NCI-H460 (cell line): ENCODE data around the gene HYAL2. TPM values are rescaled to one million over a fixed set of nuclear protein-coding genes. Genes with fewer than 3 reads are reported as not detected.
A peak's percentile ranks its signal among the peaks of the same experiment; 100 is the strongest.

Source experiments
- DNase-seq: peaks from one replicate; pipeline ENCODE4 v3.0.0-alpha.2; 2016; ENCODE audit warnings: low read depth; ENCODE audit errors: extremely low read depth
- total RNA-seq: library from RNA; depleted of rRNA; stranded (reverse); fragments of >200 nt; shearing (Covaris generic); gene quantifications from 2 replicates; pipeline ENCODE4 v1.2.3, GENCODE V29; 2014

Gene HYAL2
- total RNA-seq, 1 experiment from 2014 or later, result 19.9 TPM

GRCh38 chr3:50331364-50331907 is 8.9 kb upstream of the HYAL2 start:
- DNase-seq, result no peak

DNA sequence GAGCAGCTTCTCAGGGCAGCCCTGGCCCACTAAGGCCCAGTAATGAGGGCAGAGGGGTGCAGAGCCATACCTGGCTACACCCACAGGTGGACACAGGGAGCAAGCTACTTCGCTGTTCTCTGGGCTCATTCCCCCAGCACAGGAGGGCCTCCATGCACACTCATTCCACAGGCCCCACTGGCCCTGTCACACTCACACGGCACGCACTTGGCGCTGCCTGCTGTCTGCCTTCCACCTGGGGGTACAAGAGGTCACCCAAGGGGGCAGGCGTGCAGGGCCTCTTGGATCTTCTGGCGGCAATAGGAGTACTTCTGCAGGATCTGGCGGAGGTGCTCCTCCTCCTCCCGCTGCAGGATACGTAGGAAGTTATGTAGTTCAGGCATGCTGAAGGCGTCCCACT is 7.8 kb upstream of the HYAL2 start:
- DNase-seq, result no peak

DNA sequence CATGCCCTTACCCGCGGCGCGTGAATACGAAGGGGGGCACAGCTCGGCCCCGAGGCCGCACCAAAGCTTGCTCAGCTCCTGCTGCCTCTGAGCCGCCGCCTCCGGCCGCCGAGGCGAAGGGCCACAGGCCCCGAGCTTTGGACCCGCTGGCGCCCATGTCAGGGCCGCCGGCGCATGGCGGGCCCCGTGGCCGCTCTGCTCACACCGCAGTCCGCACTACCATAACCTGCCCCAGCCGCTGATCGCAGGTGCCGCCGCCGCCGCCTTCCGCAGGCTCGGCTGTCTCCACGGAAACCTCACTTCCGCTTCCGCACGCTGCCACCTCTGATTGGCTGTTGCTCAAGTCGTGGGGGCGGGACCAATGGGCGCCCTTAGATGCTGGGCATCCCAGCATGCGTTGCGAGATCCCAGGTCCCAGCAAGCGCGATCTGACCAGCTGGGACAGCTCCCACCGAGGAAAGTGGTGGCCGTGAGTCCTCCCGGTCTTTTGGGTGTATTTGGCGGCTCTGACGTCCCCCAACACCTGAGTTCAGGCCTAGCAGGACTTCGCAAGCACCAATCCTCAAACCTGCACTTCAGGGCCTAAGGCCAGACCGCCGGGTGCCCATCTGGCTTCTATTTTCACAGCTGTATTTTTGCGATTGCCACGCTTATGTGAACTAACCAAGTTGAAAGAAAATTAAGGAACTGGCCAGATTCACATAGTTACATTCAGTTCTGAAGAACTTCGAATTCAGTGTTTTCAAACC is 5.6 kb upstream of the HYAL2 start, which contains the start of gene TUSC2:
TSS of gene TUSC2 (minus strand) at position 281 of the 749 bp plus-strand sequence. CDS start at position 157, 124 bp downstream.
- peak; percentile 94 for DNase-seq

- DNase-seq, result no peak
Observed at GRCh38 chr3:50327129-50327528, 4.6 kb upstream of the HYAL2 start.

GRCh38 chr3:50326182-50326541 is 3.6 kb upstream of the HYAL2 start:
- DNase-seq, result no peak

GRCh38 chr3:50325497-50326181 is 3.1 kb upstream of the HYAL2 start:
- DNase-seq, result no peak

DNA sequence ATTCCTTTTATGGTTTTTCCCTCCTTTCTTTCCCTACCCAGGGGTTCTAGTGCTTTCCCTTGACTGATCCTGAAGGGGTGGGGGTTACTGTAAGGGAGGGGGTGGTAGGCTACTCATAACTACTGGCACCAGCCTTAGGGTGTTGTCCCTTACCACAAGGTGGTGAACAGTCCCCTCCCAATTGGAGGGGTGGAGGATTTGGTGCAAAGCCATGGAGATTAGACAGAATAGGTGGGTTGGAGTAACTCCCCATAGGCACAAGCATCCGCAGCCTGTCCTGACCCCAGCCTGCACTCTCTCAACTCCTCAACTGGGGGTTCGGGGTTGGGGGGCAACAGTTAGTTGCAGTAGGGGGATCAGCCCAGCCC is 2.6 kb upstream of the HYAL2 start:
- no peak for DNase-seq

- DNase-seq, result peak; percentile 54
Observed at GRCh38 chr3:50324351-50325112, 2.0 kb upstream of the HYAL2 start.

DNA sequence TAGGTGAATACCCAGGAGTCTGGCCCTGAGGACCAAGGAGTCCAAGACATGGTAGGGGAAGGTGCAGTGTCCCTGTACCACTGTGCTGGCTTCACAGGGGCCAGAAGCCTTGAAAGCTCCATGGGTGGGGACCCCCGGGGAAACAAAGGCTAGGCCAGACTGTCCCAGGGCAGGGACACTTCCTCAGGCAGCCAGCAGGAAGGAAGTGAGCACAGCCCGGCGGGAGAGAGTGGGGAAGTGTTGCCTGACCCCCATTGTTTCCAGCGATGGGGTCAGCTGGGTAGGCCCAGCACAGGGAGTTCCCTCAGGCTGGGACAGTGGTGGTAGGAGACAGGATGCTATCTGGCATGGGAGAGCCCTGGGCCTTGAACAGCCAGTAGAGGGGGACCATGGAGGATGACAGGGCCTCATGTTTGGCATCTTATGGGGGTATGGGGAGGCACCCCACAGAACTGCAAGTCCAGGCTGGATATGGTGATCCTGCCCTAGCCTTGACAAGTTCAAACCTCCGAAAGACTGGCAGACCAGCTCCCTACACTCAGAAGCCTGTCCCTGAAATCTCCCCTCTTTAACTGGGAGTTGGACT is 1.2 kb upstream of the HYAL2 start:
- no peak for DNase-seq

DNA sequence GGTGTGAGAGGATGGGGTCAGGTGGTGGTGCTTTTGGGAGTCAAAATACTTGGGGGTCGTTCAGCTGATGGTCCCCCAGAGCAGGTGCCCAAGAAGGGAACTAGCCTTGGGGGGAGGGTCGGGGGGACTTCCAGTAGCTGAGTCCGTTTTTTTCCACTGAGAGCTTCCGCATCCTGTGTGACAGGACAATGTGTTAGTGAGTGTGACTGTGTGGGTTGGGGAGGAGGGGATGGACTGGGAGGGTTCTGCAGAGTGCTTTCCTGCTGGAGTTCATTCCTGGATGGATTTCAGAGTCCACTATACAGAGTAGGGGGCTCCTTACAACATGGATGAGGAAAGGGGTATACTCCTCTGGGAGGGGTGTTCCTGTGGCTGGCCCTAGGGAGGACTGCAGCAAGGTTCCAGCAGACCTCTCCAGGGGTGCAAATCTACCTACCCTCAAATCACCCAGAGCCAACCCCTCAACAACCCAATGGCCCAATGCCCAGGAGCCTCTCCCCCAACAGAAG is 601 bp upstream of the HYAL2 start:
- no peak for DNase-seq

- no peak for DNase-seq
Observed at GRCh38 chr3:50322115-50322385, 495 bp downstream of the HYAL2 start.

- DNase-seq, result peak; percentile 77
Observed at GRCh38 chr3:50321336-50322114, 1.0 kb downstream of the HYAL2 start.

GRCh38 chr3:50320853-50321335 is 1.7 kb downstream of the HYAL2 start:
- DNase-seq, result peak; percentile 56

GRCh38 chr3:50319894-50320625 is 2.5 kb downstream of the HYAL2 start:
- no peak for DNase-seq

GRCh38 chr3:50319181-50319893 is 3.2 kb downstream of the HYAL2 start:
- DNase-seq, result no peak

DNA sequence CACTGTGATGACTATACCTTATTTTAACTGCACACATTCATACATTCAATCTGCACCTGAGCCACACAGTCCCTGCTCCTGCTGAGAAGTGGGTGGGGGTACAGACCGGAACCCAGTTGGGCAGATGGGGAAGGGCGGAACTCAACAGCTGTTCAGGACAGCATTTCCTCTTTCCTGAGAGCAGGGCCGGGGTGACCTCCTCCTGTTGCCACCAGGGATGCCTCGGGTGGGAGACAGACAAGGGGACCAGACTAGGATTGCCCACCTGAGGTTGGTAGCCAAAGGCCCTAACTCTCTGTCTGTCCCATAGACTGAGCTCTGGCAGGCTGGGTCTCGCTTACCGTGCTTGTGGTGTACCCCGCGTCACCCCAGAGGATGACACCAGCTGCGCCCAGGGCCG is 3.9 kb downstream of the HYAL2 start:
- DNase-seq, result no peak

GRCh38 chr3:50318163-50318562 is 4.4 kb downstream of the HYAL2 start:
- no peak for DNase-seq

- no peak for DNase-seq
Observed at GRCh38 chr3:50317300-50317699, 5.2 kb downstream of the HYAL2 start.
